Psoas muscle (tissue), 8 donors: Measurements from ENCODE around the gene MMP25. TPM values are rescaled to one million over a fixed set of nuclear protein-coding genes. Genes with fewer than 3 reads are reported as not detected.
A peak's percentile ranks its signal among the peaks of the same experiment; 100 is the strongest.

Experiments
- ATAC-seq, 4 donors: fragments of 200-7000 bp; cut with Tn5 transposase; one replicate each; pipeline ENCODE4 v1.9.1; 2020; ENCODE audit warnings: moderate library complexity in 3 of 4, mild to moderate bottlenecking in 2 of 4
- DNase-seq, 2 donors: peaks; one replicate each; pipeline ENCODE4 v3.0.0-alpha.2; 2020
- H3K27ac ChIP-seq: fragments of 200-600 bp; one replicate; pipeline ENCODE4 v1.8.0; 2022
- H3K27me3 ChIP-seq, 3 donors: fragments of 200-600 bp in 1 of 3; one replicate each; pipeline versions ENCODE4 v1.6.1 to v1.8.0; 2013 to 2022; ENCODE audit warnings: low read length in 2 of 3, mild to moderate bottlenecking in 2 of 3, moderate library complexity in 1 of 3; ENCODE audit not compliant: insufficient read depth in 3 of 3
- H3K36me3 ChIP-seq, 2 donors: fragments of 200-600 bp in 1 of 2; one replicate each; pipeline versions ENCODE4 v1.6.1 to v1.8.0; 2013 to 2022; ENCODE audit warnings: low read depth in 1 of 2, mild to moderate bottlenecking in 1 of 2, moderate library complexity in 1 of 2; ENCODE audit not compliant: insufficient read depth in 1 of 2
- H3K4me1 ChIP-seq: fragments of 200-600 bp; one replicate; pipeline ENCODE4 v1.8.0; 2022
- H3K4me3 ChIP-seq: fragments of 200-600 bp; one replicate; pipeline ENCODE4 v1.8.0; 2022; ENCODE audit warnings: mild to moderate bottlenecking
- H3K9me3 ChIP-seq: fragments of 200-600 bp; one replicate; pipeline ENCODE4 v1.8.0; 2022
- CTCF ChIP-seq: fragments of 200-600 bp; IDR thresholded peaks from one replicate; pipeline ENCODE4 v1.8.0; 2022; ENCODE audit warnings: antibody characterized with exemption
- WGBS, 3 donors: extraction: QIAGEN DNeasy Blood & Tissue Kit; methylation state at CpG; one replicate each; pipeline versions ENCODE4 v1.1.6 to v1.1.7; 2013; 5-methylcytosine and 5-hydroxymethylcytosine counted together
- intact Hi-C, 2 donors: fragments of 100-400 bp; cut with DNase I; formaldehyde crosslinking; loops; one replicate each; pipeline versions ENCODE4 v1.11.0 to v1.14.2; 2022
- polyA plus RNA-seq, 3 donors: library from polyadenylated mRNA; stranded (reverse); fragments of 200-250 nt; gene quantifications; one replicate each; pipeline ENCODE4 v1.2.3, GENCODE V29; 2013
- total RNA-seq, 4 donors: library from RNA; stranded (reverse); fragmentation: NEBNext Ultra II Directional in 2 of 4; extraction: Animal tissue kit (Norgen Biotek cat#: 25700) in 2 of 4; gene quantifications; one replicate each; pipeline versions ENCODE4 v1.2.1 to v1.2.4, GENCODE V29; 2021 to 2023
- donor health status: healthy with polysubstance abuse.
- donor health status: DM: no; HTN: no; CAD: no; lungs with moderate emphysema.
- donor health status: Bipolar disorder and iron deficiency.
- donor health status: healthy.
- donor health status: DM: yes; HTN: yes; CAD: no.
- donor health status: DM: no; HTN: no; CAD: no.
- donor health status: DM: no; HTN: no; CAD: no.
- donor health status: DM: yes; HTN: yes; CAD: no.

The MMP25 gene
- total and polyA plus RNA-seq, 7 donors = 0.13 to 2.3 (median 1.0) TPM

- no peak for ATAC-seq
- DNase-seq = no peak
- TF ChIP-seq CTCF = no peak
- Histone ChIP-seq H3K9me3 (no peaks in the 10 kb centered on the region), H3K4me1 (peaks cover 28% of the 10 kb centered on the region), H3K36me3 (peaks cover 0 to 25% of the 10 kb centered on the region in 2 donors), H3K4me3 (peak overlapping the region; percentile 94), H3K27ac (no peak overlapping the region), H3K27me3 (peaks cover 0 to 17% (median 12%) of the 10 kb centered on the region in 3 donors)
- intact Hi-C loops = no loop called here
- 91 to 93% (median 93%) methylated on average over 18 of the region's 18 CpGs for WGBS, 3 donors
These were observed 21.0 kb upstream of the MMP25 start for GRCh38 chr16:3025032-3026002.

DNA sequence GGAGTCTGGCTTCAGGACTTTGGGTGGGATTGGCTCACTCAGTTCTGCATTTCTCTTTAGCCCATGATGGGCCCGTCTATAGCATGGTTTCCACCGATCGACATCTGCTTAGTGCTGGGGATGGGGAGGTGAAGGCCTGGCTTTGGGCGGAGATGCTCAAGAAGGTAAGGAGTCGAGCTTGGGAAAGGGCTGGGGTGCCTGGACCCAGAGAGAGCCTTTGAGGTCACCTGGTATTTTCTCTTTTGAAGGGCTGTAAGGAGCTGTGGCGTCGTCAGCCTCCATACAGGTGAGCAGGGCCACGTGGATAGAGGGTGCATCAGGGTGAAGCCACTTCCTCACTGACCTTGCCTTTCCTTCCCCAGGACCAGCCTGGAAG, 20.4 kb upstream of the MMP25 start:
- DNase-seq = no peak
- TF ChIP-seq CTCF = no peak
- Histone ChIP-seq H3K27ac (no peak overlapping the region), H3K9me3 (no peaks in the 10 kb centered on the region), H3K36me3 (peaks cover 0 to 25% of the 10 kb centered on the region in 2 donors), H3K4me1 (peaks cover 28% of the 10 kb centered on the region), H3K4me3 (no peak overlapping the region), H3K27me3 (peaks cover 0 to 23% (median 16%) of the 10 kb centered on the region in 3 donors)
- intact Hi-C loops = no loop called here
- WGBS, 3 donors = 92 to 96% (median 94%) methylated on average over 8 of the region's 8 CpGs
- ATAC-seq = no peak

- 91 to 95% (median 92%) methylated on average over 22 to 24 of the region's 24 CpGs for WGBS, 3 donors
- peaks cover 28% of the 10 kb centered on the region for H3K4me1 ChIP-seq
These were observed 19.5 kb upstream of the MMP25 start for GRCh38 chr16:3026609-3027488.

DNA sequence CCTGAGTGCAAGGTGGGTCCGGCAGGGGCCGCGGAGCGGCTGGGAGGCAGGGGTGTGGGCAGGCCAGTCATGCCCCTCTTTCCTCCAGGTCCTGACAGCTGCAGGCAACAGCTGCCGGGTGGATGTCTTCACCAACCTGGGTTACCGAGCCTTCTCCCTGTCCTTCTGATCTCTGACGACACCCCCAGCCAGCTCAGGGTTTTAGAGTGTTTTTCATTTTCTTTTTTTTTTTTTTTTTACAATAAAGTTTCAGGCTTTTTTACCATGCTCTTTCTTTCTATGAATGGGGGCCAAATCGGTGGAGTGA, 18.9 kb upstream of the MMP25 start:
- peak overlapping the region; percentile 50 for H3K27ac ChIP-seq
- intact Hi-C loops = no loop called here
- no peak for ATAC-seq

More at GRCh38 chr16:3026609-3027488, 19.5 kb upstream of the MMP25 start:
- TF ChIP-seq CTCF = no peak
- intact Hi-C loops = no loop called here
- Histone ChIP-seq H3K4me3 (no peak overlapping the region), H3K27me3 (peaks cover 0 to 29% (median 18%) of the 10 kb centered on the region in 3 donors), H3K27ac (no peak overlapping the region), H3K9me3 (no peaks in the 10 kb centered on the region), H3K36me3 (peaks cover 0 to 25% of the 10 kb centered on the region in 2 donors)
- no peak for DNase-seq
- no peak for ATAC-seq

More for the DNA sequence above, 18.9 kb upstream of the MMP25 start:
- no peaks in the 10 kb centered on the region for H3K9me3 ChIP-seq
- WGBS, 3 donors = 81 to 88% (median 83%) methylated on average over 8 of the region's 8 CpGs
- H3K27me3 ChIP-seq = peaks cover 0 to 35% (median 18%) of the 10 kb centered on the region in 3 donors
- peaks cover 0 to 25% of the 10 kb centered on the region in 2 donors for H3K36me3 ChIP-seq
- H3K4me3 ChIP-seq = no peak overlapping the region
- H3K4me1 ChIP-seq = peaks cover 27% of the 10 kb centered on the region
- TF ChIP-seq CTCF = no peak
- DNase-seq = no peak
